Measurements from ENCODE around the gene AKT3.

The AKT3 gene

GRCh38 chr1:243482141-243483022 lies 367.7 kb downstream of the AKT3 start:
- no peak for DNase-seq

- DNase-seq, result no peak
These were observed 368.9 kb downstream of the AKT3 start for GRCh38 chr1:243481101-243481500.

- no peak for DNase-seq
These were observed 372.2 kb downstream of the AKT3 start for GRCh38 chr1:243477731-243478290.

- no peak for DNase-seq
These were observed 374.1 kb downstream of the AKT3 start for GRCh38 chr1:243475966-243476365.

- no peak for DNase-seq
These were observed 375.1 kb downstream of the AKT3 start for GRCh38 chr1:243474906-243475305.

- DNase-seq, result no peak
These were observed 375.7 kb downstream of the AKT3 start for GRCh38 chr1:243474136-243474881.

GRCh38 chr1:243473227-243474135 lies 376.6 kb downstream of the AKT3 start:
- no peak for DNase-seq

GRCh38 chr1:243471754-243472745 lies 378.0 kb downstream of the AKT3 start:
- no peak for DNase-seq

- DNase-seq, result no peak
These were observed 378.9 kb downstream of the AKT3 start for GRCh38 chr1:243471026-243471685.

GRCh38 chr1:243470502-243470901 lies 379.5 kb downstream of the AKT3 start:
- no peak for DNase-seq

- DNase-seq, result no peak
These were observed 380.5 kb downstream of the AKT3 start for GRCh38 chr1:243469497-243469896.

GRCh38 chr1:243465738-243466137 lies 384.3 kb downstream of the AKT3 start:
- DNase-seq, result no peak

GRCh38 chr1:243465081-243465480 lies 385.0 kb downstream of the AKT3 start:
- DNase-seq, result no peak

- DNase-seq, result no peak
These were observed 386.9 kb downstream of the AKT3 start for GRCh38 chr1:243462929-243463697.

GRCh38 chr1:243461700-243462099 lies 388.3 kb downstream of the AKT3 start:
- no peak for DNase-seq

GRCh38 chr1:243459059-243459458 lies 391.0 kb downstream of the AKT3 start:
- no peak for DNase-seq

- DNase-seq, result no peak
These were observed 392.6 kb downstream of the AKT3 start for GRCh38 chr1:243457363-243457982.

- no peak for DNase-seq
These were observed 394.0 kb downstream of the AKT3 start for GRCh38 chr1:243455760-243456651.
